Tibial artery (tissue), 4 donors: ENCODE data around the gene TOR2A.
A peak's percentile ranks its signal among the peaks of the same experiment; 100 is the strongest.

Experiments used
- DNase-seq, 2 donors: peaks; one replicate each; pipeline ENCODE4 v3.0.0-alpha.2; 2019
- H3K27ac ChIP-seq, 2 donors: fragments of 200-600 bp; sonication (generic) in 1 of 2; 1 replicate in 1 of 2; 2 replicates in 1 of 2; pipeline ENCODE4 v1.5.1; 2018 to 2019; ENCODE audit warnings: mild to moderate bottlenecking in 1 of 2
- H3K27me3 ChIP-seq, 2 donors: fragments of 200-600 bp; sonication (generic) in 1 of 2; one replicate each; pipeline versions ENCODE4 v1.5.1 to v1.6.0; 2016 to 2019
- H3K36me3 ChIP-seq, 3 donors: fragments of 200-600 bp; sonication (generic) in 2 of 3; one replicate each; pipeline ENCODE4 v1.5.1; 2016 to 2019; ENCODE audit warnings: mild to moderate bottlenecking in 2 of 3
- H3K4me1 ChIP-seq, 4 donors: fragments of 200-600 bp; sonication (generic) in 2 of 4; 1 replicate in 3 of 4; 2 replicates in 1 of 4; pipeline ENCODE4 v1.5.1; 2016 to 2019
- H3K4me3 ChIP-seq, 2 donors: fragments of 200-600 bp; sonication (generic) in 1 of 2; 1 replicate in 1 of 2; 2 replicates in 1 of 2; pipeline ENCODE4 v1.5.1; 2018 to 2019; ENCODE audit warnings: mild to moderate bottlenecking in 2 of 2
- H3K9me3 ChIP-seq, 3 donors: fragments of 200-600 bp; sonication (generic) in 1 of 3; one replicate each; pipeline ENCODE4 v1.5.1; 2016 to 2019
- CTCF ChIP-seq, 2 experiments: fragments of 200-600 bp in 1 of 2; fragments of 450-650 bp in 1 of 2; IDR thresholded peaks; one replicate each; pipeline ENCODE4 v1.5.1; 2017 to 2019; ENCODE audit warnings: antibody characterized with exemption in 2 of 2, mild to moderate bottlenecking in 1 of 2, moderate library complexity in 1 of 2
- intact Hi-C: fragments of 100-400 bp; cut with DNase I; formaldehyde crosslinking; loops from one replicate; pipeline ENCODE4 v1.15.0; 2023; ENCODE audit warnings: low total_unique reads

The TOR2A gene

GRCh38 chr9:127779136-127779981, 44.3 kb upstream of the TOR2A start:
- intact Hi-C loops: no loop called here

DNA sequence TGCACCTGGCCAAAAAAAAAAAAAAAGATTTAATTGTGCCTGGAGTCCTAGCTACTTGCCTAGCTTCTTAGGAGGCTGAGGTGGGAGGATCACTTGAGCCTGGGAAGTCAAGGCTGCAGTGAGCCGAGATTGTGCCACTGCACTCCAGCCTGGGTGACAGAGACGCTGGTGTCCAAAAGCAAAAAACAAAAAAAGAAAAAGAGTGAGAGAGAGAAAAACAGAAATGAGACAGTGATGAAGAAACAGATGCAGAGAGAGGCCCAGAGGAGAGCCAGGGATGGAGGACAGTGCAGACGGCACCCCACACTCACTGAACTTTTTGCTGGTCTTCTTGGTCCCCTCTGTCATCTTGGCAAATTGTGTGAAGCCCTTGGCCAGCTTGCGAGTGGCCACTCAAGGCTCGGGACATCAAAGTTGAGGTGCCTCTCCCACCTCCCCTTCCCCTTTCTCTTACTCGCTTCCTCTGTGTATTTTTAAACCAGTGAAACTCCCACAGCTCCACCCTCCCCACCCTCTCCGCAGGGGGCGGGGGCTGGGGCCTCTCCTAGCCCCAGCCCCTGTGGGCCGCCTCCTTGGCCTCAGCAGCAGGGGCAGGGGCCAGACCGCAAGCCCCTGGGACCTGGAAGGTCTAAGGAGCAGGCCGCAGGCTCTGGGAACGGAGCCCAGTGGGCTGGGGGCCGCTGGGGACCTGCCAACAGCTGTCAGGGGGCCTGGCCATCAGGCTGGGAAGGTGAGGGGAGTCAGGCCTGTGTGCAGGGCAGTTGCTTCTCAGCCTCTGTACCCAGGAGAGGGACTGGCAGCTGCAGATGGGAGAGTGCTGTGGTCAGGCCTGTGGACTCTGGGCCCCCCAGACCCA, 43.4 kb upstream of the TOR2A start, which contains the start of gene SH2D3C:
Gene SH2D3C (minus strand): TSS at position 387 of the 856 bp plus-strand sequence. CDS start 39 bp downstream, at position 348.
- Histone ChIP-seq H3K27me3 (peaks cover 0 to 3% of the 10 kb centered on the region in 2 donors), H3K4me1 (no peaks in the 10 kb centered on the region), H3K4me3 (no peak within 1 kb of the TSS), H3K9me3 (no peaks in the 10 kb centered on the region), H3K36me3 (no peaks in the 10 kb centered on the region), H3K27ac (no peak within 1 kb of the TSS)
- no peak for TF ChIP-seq CTCF (IDR thresholded peaks at IDR 0.05)
- intact Hi-C loops: no loop called here
- DNase-seq: no peak

More at GRCh38 chr9:127779136-127779981, 44.3 kb upstream of the TOR2A start:
- Histone ChIP-seq H3K27ac (no peak overlapping the region), H3K9me3 (no peaks in the 10 kb centered on the region), H3K36me3 (no peaks in the 10 kb centered on the region), H3K27me3 (peaks cover 0 to 3% of the 10 kb centered on the region in 2 donors), H3K4me1 (peaks cover 0 to 3% (median under 1%) of the 10 kb centered on the region in 4 donors), H3K4me3 (no peak overlapping the region)
- no peak for DNase-seq
- TF ChIP-seq CTCF (IDR thresholded peaks at IDR 0.05): no peak

DNA sequence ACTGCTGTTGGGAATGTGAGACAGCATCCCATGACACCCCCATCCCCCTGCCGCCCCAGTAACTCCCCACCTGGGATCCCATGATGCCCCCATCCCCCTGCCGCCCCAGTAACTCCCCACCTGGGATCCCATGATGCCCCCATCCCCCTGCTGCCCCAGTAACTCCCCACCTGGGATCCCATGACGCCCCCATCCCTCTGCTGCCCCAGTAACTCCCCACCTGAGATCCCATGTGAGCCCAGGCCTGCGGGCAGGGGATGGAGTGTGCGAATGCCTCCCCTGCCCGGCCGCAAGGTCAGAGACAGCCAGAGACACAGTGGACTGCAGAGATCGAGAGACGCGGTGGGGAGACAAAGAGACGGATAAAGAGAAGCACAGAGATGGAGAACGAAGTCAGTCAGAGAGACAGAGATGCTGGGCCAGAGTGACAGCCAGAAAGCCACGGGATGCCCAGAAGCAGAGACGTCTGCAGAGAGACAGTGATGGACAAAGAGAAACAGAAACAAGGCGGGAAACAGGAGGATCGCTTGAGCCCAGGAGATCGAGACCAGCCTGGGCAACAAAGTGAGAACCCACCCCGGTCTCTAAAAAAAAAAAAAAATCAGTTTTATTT, 42.4 kb upstream of the TOR2A start:
- no peaks in the 10 kb centered on the region for H3K9me3 ChIP-seq
- no peak for DNase-seq
- intact Hi-C loops: no loop called here
- TF ChIP-seq CTCF (IDR thresholded peaks at IDR 0.05): no peak
- H3K27me3 ChIP-seq: peaks cover 0 to 3% of the 10 kb centered on the region in 2 donors
- H3K4me1 ChIP-seq: no peaks in the 10 kb centered on the region
- H3K36me3 ChIP-seq: no peaks in the 10 kb centered on the region
- H3K4me3 ChIP-seq: no peak overlapping the region
- no peak overlapping the region for H3K27ac ChIP-seq

GRCh38 chr9:127776924-127777289, 41.8 kb upstream of the TOR2A start:
- peaks cover 0 to 3% of the 10 kb centered on the region in 2 donors for H3K27me3 ChIP-seq
- DNase-seq: no peak
- H3K9me3 ChIP-seq: no peaks in the 10 kb centered on the region
- H3K36me3 ChIP-seq: no peaks in the 10 kb centered on the region
- TF ChIP-seq CTCF (IDR thresholded peaks at IDR 0.05): no peak
- intact Hi-C loops: no loop called here
- H3K4me3 ChIP-seq: peak overlapping the region in 1 of 2 donors; percentile 9
- no peak overlapping the region for H3K27ac ChIP-seq
- H3K4me1 ChIP-seq: peaks cover 0 to under 1% (median 0%) of the 10 kb centered on the region in 4 donors

GRCh38 chr9:127776195-127776923, 41.3 kb upstream of the TOR2A start:
- H3K9me3 ChIP-seq: no peaks in the 10 kb centered on the region
- H3K27ac ChIP-seq: no peak overlapping the region
- H3K36me3 ChIP-seq: no peaks in the 10 kb centered on the region
- DNase-seq: no peak
- TF ChIP-seq CTCF (IDR thresholded peaks at IDR 0.05): no peak
- intact Hi-C loops: no loop called here
- H3K4me1 ChIP-seq: peaks cover 0 to 4% (median 0%) of the 10 kb centered on the region in 4 donors
- peak overlapping the region in 1 of 2 donors; percentile 9 for H3K4me3 ChIP-seq
- H3K27me3 ChIP-seq: peaks cover 0 to 3% of the 10 kb centered on the region in 2 donors
